RPMI8226 (cell line): ENCODE measurements around the gene SHF.

Experiments
- DNase-seq: peaks from one replicate; pipeline ENCODE4 v3.0.0-alpha.2; 2015

The SHF gene

GRCh38 chr15:45122719-45123118 lies 65.0 kb downstream of the SHF start:
- no peak for DNase-seq

- no peak for DNase-seq
Observed at GRCh38 chr15:45121706-45122417, 65.9 kb downstream of the SHF start.

GRCh38 chr15:45121020-45121419 lies 66.7 kb downstream of the SHF start:
- no peak for DNase-seq

DNA sequence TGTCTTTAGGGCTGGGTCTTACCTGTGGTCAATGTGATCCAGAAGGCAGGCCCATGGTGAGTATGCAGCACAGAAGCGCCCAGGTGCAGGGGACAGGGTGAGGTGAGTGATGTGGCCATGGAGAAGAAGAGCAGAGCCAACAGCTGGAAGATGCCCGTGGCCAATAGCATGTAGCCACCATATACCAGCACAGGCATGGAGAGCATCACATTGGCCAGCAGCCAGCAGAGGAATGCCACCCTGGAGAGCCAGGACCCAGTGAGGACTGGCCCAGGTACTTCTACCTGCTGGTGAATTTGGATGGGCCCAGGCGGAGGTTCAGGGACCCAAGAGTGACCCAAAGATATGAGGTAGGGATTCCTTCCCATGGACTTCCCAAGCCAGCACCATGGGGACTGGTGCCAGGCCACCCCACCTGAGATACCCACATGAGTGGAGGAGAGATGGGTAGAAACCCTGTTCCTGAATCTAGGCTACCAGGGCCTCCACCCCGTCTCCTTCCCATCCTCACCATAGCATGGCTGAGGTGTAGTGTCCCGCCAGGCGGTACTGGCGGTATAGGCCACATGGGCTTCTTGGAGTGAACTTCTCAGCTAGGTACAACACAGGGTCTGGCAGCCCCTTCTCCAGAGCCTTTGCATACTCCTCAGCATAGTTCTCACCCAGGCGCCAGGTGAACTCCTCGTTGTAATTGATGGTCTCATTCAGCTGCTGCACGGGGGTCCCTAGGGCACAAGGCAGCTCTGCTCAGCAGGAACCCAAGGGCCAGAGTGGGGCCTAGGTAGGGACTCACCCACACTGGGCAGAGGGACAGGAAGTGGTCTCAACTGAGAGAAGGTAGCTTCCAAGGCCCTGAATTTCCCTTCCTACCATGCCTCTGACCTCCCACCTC lies 67.4 kb downstream of the SHF start:
- no peak for DNase-seq

GRCh38 chr15:45118996-45119395 lies 68.8 kb downstream of the SHF start:
- no peak for DNase-seq

DNA sequence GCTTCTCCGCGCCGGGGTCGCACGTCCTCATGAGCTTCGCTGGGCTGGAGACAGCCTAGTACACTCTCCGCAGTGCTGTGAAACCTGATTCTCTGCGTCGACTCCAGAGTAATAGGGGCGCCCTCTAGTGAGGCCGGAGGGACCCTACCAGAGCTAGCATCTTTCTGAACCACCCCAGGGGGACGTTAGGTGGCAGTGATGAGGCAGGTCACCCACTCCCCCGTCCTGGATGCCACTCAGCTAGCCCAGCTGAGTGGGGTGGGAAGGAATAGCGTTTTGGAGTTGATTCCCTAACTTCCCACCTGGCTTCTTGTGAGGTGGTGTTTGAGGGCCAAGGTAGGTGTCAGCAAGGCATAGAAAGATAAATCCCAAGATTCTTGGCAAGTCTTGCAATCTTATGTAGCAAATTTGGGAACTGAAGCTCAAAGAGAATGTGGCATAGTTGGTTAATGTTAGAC lies 69.6 kb downstream of the SHF start:
- DNase-seq, result peak; percentile 80

DNA sequence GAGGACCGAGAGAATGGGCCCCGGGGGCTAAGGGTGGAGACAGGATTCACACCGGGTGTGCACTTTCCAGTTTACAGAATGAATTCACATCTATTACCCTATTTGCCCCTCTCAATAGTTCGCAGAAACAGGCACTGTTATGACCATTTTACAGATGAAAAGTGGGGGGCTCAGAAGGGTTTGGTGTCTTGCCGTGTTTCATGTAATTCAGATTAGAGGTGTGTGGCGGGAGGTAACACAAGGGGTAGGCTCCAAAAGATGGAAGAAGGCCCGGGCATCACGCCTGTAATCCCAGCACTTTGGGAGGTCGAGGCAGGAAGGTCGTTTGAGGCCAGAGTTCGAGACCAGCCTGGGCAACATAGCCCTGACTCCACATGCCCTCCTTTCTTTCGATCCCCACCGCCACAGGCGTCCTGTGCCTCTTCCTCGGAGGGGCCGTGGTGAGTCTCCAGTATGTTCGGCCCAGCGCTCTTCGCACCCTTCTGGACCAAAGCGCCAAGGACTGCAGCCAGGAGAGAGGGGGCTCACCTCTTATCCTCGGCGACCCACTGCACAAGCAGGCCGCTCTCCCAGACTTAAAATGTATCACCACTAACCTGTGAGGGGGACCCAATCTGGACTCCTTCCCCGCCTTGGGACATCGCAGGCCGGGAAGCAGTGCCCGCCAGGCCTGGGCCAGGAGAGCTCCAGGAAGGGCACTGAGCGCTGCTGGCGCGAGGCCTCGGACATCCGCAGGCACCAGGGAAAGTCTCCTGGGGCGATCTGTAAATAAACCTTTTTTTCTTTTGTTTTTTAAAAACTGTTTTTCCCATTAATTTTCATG lies 70.2 kb downstream of the SHF start:
- no peak for DNase-seq
